IMR-90 (cell line): ENCODE data around the gene TGFB2. TPM values are rescaled to one million over a fixed set of nuclear protein-coding genes. Genes with fewer than 3 reads are reported as not detected.

Source experiments
- ATAC-seq: fragments of 200-7000 bp; cut with Tn5 transposase; 2 replicates; pipeline ENCODE4 v1.9.1; 2020; ENCODE audit warnings: low read depth, mild to moderate bottlenecking, moderate library complexity
- BruUV-seq: library from RNA; stranded (reverse); fragments of 400-500 nt; replicated peaks from 2 replicates; lab custom pipeline; 2021; lab: Mats Ljungman, UMichigan
- CTCF ChIA-PET: fragments of 300-600 bp; formaldehyde crosslinking; extraction: SDS; loops from one replicate; lab custom pipeline; 2021; ENCODE audit warnings: antibody characterized with exemption; lab: Yijun Ruan, JAX
- POLR2A ChIA-PET: fragments of 300-600 bp; sonication (Branson Sonifier 250); formaldehyde crosslinking; loops from one replicate; lab custom pipeline; 2022; ENCODE audit warnings: antibody characterized with exemption; ENCODE audit not compliant: unreplicated experiment; lab: Charles Lee
- DNase-seq: peaks from one replicate; pipeline ENCODE4 v3.0.0; 2013
- H2AFZ ChIP-seq: replicated peaks from 2 replicates; pipeline ENCODE3; 2013; ENCODE audit warnings: low read length, mild to moderate bottlenecking; ENCODE audit not compliant: poor library complexity
- H2AK5ac ChIP-seq: 2 replicates; pipeline ENCODE4 v1.6.1; 2013; ENCODE audit warnings: low read depth, low read length, inconsistent platforms
- H2AK9ac ChIP-seq: replicated peaks from 2 replicates; pipeline ENCODE3; 2013; ENCODE audit warnings: mild to moderate bottlenecking, low read depth, low read length, moderate library complexity; ENCODE audit not compliant: poor library complexity
- H2BK120ac ChIP-seq: 2 replicates; pipeline ENCODE4 v1.6.1; 2013; ENCODE audit warnings: low read depth, low read length, inconsistent platforms
- H2BK15ac ChIP-seq: 3 replicates; pipeline ENCODE4 v1.6.1; 2013; ENCODE audit warnings: low read depth, low read length, inconsistent platforms
- H2BK20ac ChIP-seq: 2 replicates; pipeline ENCODE4 v1.6.1; 2013; ENCODE audit warnings: low read depth, mild to moderate bottlenecking, inconsistent platforms, low read length, moderate library complexity
- H2BK5ac ChIP-seq: 2 replicates; pipeline ENCODE4 v1.6.1; 2013; ENCODE audit warnings: mild to moderate bottlenecking, low read depth, low read length, inconsistent platforms; ENCODE audit not compliant: poor library complexity, severe bottlenecking
- H3K14ac ChIP-seq: replicated peaks from 2 replicates; pipeline ENCODE4 v1.6.1; 2013; ENCODE audit warnings: low read depth, low read length, inconsistent platforms
- H3K18ac ChIP-seq: 2 replicates; pipeline ENCODE4 v1.6.1; 2013; ENCODE audit warnings: low read depth, low read length, control low read depth
- H3K23ac ChIP-seq: 2 replicates; pipeline ENCODE4 v1.6.1; 2013; ENCODE audit warnings: low read depth, low read length, inconsistent platforms
- H3K27ac ChIP-seq: 2 replicates; pipeline ENCODE4 v1.5.1; 2013; ENCODE audit warnings: mild to moderate bottlenecking, control low read depth, low read length; ENCODE audit not compliant: insufficient read depth
- H3K27me3 ChIP-seq: 2 replicates; pipeline ENCODE4 v1.6.1; 2013; ENCODE audit warnings: low read length; ENCODE audit not compliant: control insufficient read depth, insufficient read depth
- H3K36me3 ChIP-seq: 2 replicates; pipeline ENCODE4 v1.6.1; 2013; ENCODE audit warnings: low read length, mixed read lengths; ENCODE audit not compliant: control insufficient read depth, insufficient read depth
- H3K4ac ChIP-seq: 2 replicates; pipeline ENCODE4 v1.6.1; 2013; ENCODE audit warnings: low read depth, low read length, inconsistent platforms
- H3K4me1 ChIP-seq: 2 replicates; pipeline ENCODE4 v1.6.1; 2013; ENCODE audit warnings: low read length, mixed read lengths; ENCODE audit not compliant: control insufficient read depth, insufficient read depth
- H3K4me2 ChIP-seq: 2 replicates; pipeline ENCODE4 v1.6.1; 2013; ENCODE audit warnings: low read depth, mild to moderate bottlenecking, control low read depth, low read length, moderate library complexity
- H3K4me3 ChIP-seq: 2 replicates; pipeline ENCODE4 v1.5.1; 2013; ENCODE audit warnings: low read depth, mild to moderate bottlenecking, control low read depth, low read length, moderate library complexity; ENCODE audit not compliant: insufficient read depth
- H3K56ac ChIP-seq: 2 replicates; pipeline ENCODE4 v1.6.1; 2013; ENCODE audit warnings: low read length, inconsistent platforms; ENCODE audit not compliant: insufficient read depth; ENCODE audit errors: extremely low read depth
- H3K79me1 ChIP-seq, 2 experiments: 2 replicates each; pipeline ENCODE4 v1.6.1; 2013; ENCODE audit warnings: low read length in 2 of 2, inconsistent platforms in 1 of 2, low read depth in 1 of 2
- H3K9ac ChIP-seq: 2 replicates; pipeline ENCODE4 v1.6.1; 2013; ENCODE audit warnings: low read depth, low read length, control low read depth
- H3K9me1 ChIP-seq: 2 replicates; pipeline ENCODE4 v1.6.1; 2013; ENCODE audit warnings: low read length, inconsistent platforms; ENCODE audit not compliant: insufficient read depth
- H3K9me3 ChIP-seq: 2 replicates; pipeline ENCODE4 v1.6.1; 2013; ENCODE audit warnings: low read length; ENCODE audit not compliant: control insufficient read depth, insufficient read depth
- H4K20me1 ChIP-seq: 2 replicates; pipeline ENCODE4 v1.6.1; 2013; ENCODE audit warnings: low read length, inconsistent platforms; ENCODE audit not compliant: insufficient read depth
- H4K5ac ChIP-seq: 2 replicates; pipeline ENCODE4 v1.6.1; 2013; ENCODE audit warnings: mild to moderate bottlenecking, low read depth, low read length, control low read depth
- H4K8ac ChIP-seq, 2 experiments: 2 replicates each; pipeline ENCODE4 v1.6.1; 2013; ENCODE audit warnings: low read depth in 2 of 2, low read length in 2 of 2, control low read depth in 1 of 2, inconsistent platforms in 1 of 2
- H4K91ac ChIP-seq: 2 replicates; pipeline ENCODE4 v1.6.1; 2013; ENCODE audit warnings: low read depth, low read length, inconsistent platforms; ENCODE audit not compliant: insufficient read depth
- BHLHE40 ChIP-seq: fragments of 150-350 bp; IDR thresholded peaks from 2 replicates; pipeline ENCODE4 v1.6.1; 2016; ENCODE audit warnings: mild to moderate bottlenecking, low read depth, low read length
- CEBPB ChIP-seq: IDR thresholded peaks from 2 replicates; pipeline ENCODE4 v1.6.1; 2012; ENCODE audit warnings: low read depth, low read length, improper control_type of control experiment
- CHD1 ChIP-seq: IDR thresholded peaks from 2 replicates; pipeline ENCODE4 v1.6.1; 2012; ENCODE audit warnings: low read depth, low read length, improper control_type of control experiment
- CTCF ChIP-seq: conservative IDR thresholded peaks from 2 replicates; pipeline ENCODE4 v1.5.1; 2012; ENCODE audit warnings: mild to moderate bottlenecking, low read depth, low read length, improper control_type of control experiment
- FOS ChIP-seq: fragments of 150-350 bp; IDR thresholded peaks from 2 replicates; pipeline ENCODE4 v1.6.1; 2016; ENCODE audit warnings: low read depth, low read length
- MAFK ChIP-seq: IDR thresholded peaks from 2 replicates; pipeline ENCODE4 v1.6.1; 2012; ENCODE audit warnings: low read depth, low read length, improper control_type of control experiment
- MXI1 ChIP-seq: IDR thresholded peaks from 2 replicates; pipeline ENCODE4 v1.6.1; 2012; ENCODE audit warnings: low read depth, mild to moderate bottlenecking, low read length, moderate library complexity, borderline replicate concordance
- NFE2L2 ChIP-seq: fragments of 150-350 bp; IDR thresholded peaks from 2 replicates; pipeline ENCODE4 v1.6.1; 2016; ENCODE audit warnings: low read depth, mild to moderate bottlenecking, low read length
- POLR2A ChIP-seq: IDR thresholded peaks from 2 replicates; pipeline ENCODE4 v1.6.1; 2012; ENCODE audit warnings: mild to moderate bottlenecking, low read depth, low read length
- RAD21 ChIP-seq: IDR thresholded peaks from 2 replicates; pipeline ENCODE4 v1.6.1; 2012; ENCODE audit warnings: low read length, improper control_type of control experiment
- RFX5 ChIP-seq: IDR thresholded peaks from 2 replicates; pipeline ENCODE4 v1.8.0; 2012; ENCODE audit warnings: low read depth, mild to moderate bottlenecking, low read length, moderate library complexity
- SMC3 ChIP-seq: fragments of 150-350 bp; IDR thresholded peaks from 2 replicates; pipeline ENCODE4 v1.6.1; 2016; ENCODE audit warnings: low read depth, mild to moderate bottlenecking, antibody characterized with exemption, low read length, moderate library complexity
- WGBS, 2 experiments: methylation state at CpG; one replicate each; pipeline versions ENCODE4 v1.1.5 to v1.1.7; 2013; ENCODE audit warnings: missing lambda C conversion rate in 2 of 2; ENCODE audit not compliant: insufficient read length in 1 of 2; ENCODE audit errors: extremely low coverage in 2 of 2; 5-methylcytosine and 5-hydroxymethylcytosine counted together
- dilution Hi-C: fragments of 300-500 bp; cut with HindIII; formaldehyde crosslinking; loops from one replicate; pipeline ENCODE4 v1.14.3; 2018; ENCODE audit warnings: low sequenced_read_pairs; ENCODE audit not compliant: unreplicated experiment
- in situ Hi-C: fragments of 300-500 bp; cut with MboI; formaldehyde crosslinking; loops from 3 replicates; pipeline ENCODE4 v1.14.3; 2019; ENCODE audit warnings: low sequenced_read_pairs, inconsistent platforms, mixed read lengths
- intact Hi-C: fragments of 100-400 bp; cut with micrococcal nuclease; formaldehyde crosslinking; loops from 2 replicates; pipeline ENCODE4 v1.10.0; 2022
- polyA plus RNA-seq, 3 experiments: library from polyadenylated mRNA; depleted of rRNA; stranded (reverse); fragments of >200 nt; gene quantifications; 2 replicates each; pipeline ENCODE4 v1.2.3, GENCODE V29; 2012; ENCODE audit warnings: low replicate concordance in 1 of 3
- total RNA-seq: library from RNA; depleted of rRNA; stranded (reverse); fragments of >200 nt; gene quantifications from 2 replicates; pipeline ENCODE4 v1.2.3, GENCODE V29; 2012
- TF ChIP-seq, protein P1 (sequence below): fragments of 150-350 bp; IDR thresholded peaks from 2 replicates; pipeline ENCODE4 v1.6.1; 2017; ENCODE audit warnings: mild to moderate bottlenecking, antibody characterized with exemption, low read length, low read depth

The TGFB2 gene
- total and polyA plus RNA-seq, 2 of the 4 experiments (the other 2 are of a cell fraction), result 3.7 to 3.8 TPM

- Histone ChIP-seq H3K79me1 (peaks cover 22 to 32% of the 10 kb centered on the region in 2 experiments), H3K56ac (no peak overlapping the region), H3K9me1 (no peaks in the 10 kb centered on the region), H4K5ac (no peak overlapping the region), H3K4me2 (no peak overlapping the region), H3K9ac (no peak overlapping the region), H3K4ac (no peak overlapping the region), H4K20me1 (no peaks in the 10 kb centered on the region), H2AK5ac (no peak overlapping the region), H3K9me3 (no peaks in the 10 kb centered on the region), H3K4me1 (0 out of 2 replicates have a peak, but pooled peaks cover 1% of the 10 kb centered on the region), H3K23ac (no peak overlapping the region), H3K27me3 (no peaks in the 10 kb centered on the region), H2BK20ac (no peak overlapping the region), H3K36me3 (peaks cover 2% of the 10 kb centered on the region), H2BK5ac (no peak overlapping the region), H3K14ac (no peak overlapping the region), H3K4me3 (no peak overlapping the region), H3K18ac (no peak overlapping the region), H2BK15ac (no peak overlapping the region), H4K8ac (no peak overlapping the region), H2AFZ (no peak overlapping the region), H4K91ac (no peak overlapping the region), H3K27ac (no peak overlapping the region), H2AK9ac (no peak overlapping the region), H2BK120ac (no peak overlapping the region)
- intact Hi-C loops (no loop called here), in situ Hi-C loops (no loop called here), dilution Hi-C loops (no loop called here)
- no CpG with 5 or more reads among the region's 2 CpGs for whole genome bisulfite sequencing, 2 experiments
- no TSS peak for BruUV-seq
- TF ChIP-seq MXI1 (no peak), SMC3 (no peak), CHD1 (no peak), CEBPB (no peak), FOS (no peak), CTCF (no peak), POLR2A (no peak), NFE2L2 (no peak), MAFK (no peak), RAD21 (no peak), BHLHE40 (no peak), RFX5 (no peak)
- TF ChIP-seq, protein P1, sequence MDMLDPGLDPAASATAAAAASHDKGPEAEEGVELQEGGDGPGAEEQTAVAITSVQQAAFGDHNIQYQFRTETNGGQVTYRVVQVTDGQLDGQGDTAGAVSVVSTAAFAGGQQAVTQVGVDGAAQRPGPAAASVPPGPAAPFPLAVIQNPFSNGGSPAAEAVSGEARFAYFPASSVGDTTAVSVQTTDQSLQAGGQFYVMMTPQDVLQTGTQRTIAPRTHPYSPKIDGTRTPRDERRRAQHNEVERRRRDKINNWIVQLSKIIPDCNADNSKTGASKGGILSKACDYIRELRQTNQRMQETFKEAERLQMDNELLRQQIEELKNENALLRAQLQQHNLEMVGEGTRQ, result no peak
- no peak for DNase-seq
- ChIA-PET POLR2A (no interaction called here), CTCF (no interaction called here)
- ATAC-seq, result no peak
Observed at GRCh38 chr1:218297461-218297860, 47.7 kb upstream of the TGFB2 start.
